ENCODE results near the gene BCL7A. TPM values are rescaled to one million over a fixed set of nuclear protein-coding genes. Genes with fewer than 3 reads are reported as not detected.
A peak's percentile ranks its signal among the peaks of the same experiment; 100 is the strongest.
"Not testable (repeated sequence)": the region's sequence is repeated elsewhere in the genome, so short reads cannot be mapped to it uniquely, and the experiment has no call there.

Gene BCL7A
- total RNA-seq, 1 donor from 2014 or later, result 10.4 TPM

GRCh38 chr12:122093098-122093883 is 71.6 kb downstream of the BCL7A start:
- no peak for DNase-seq (ENCODE audit: low spot score)

GRCh38 chr12:122094137-122094734 is 72.6 kb downstream of the BCL7A start:
- DNase-seq (ENCODE audit: low spot score), result no peak

GRCh38 chr12:122094735-122095631 is 73.3 kb downstream of the BCL7A start:
- peak; percentile 47 for DNase-seq (ENCODE audit: low spot score)

GRCh38 chr12:122096014-122096413 is 74.3 kb downstream of the BCL7A start:
- no peak for DNase-seq (ENCODE audit: low spot score)

- peak; percentile 70 for DNase-seq (ENCODE audit: low spot score)
These were observed 75.0 kb downstream of the BCL7A start for GRCh38 chr12:122096591-122097149.

- DNase-seq (ENCODE audit: low spot score), result no peak
These were observed 75.9 kb downstream of the BCL7A start for GRCh38 chr12:122097584-122097926.

GRCh38 chr12:122097927-122098756 is 76.5 kb downstream of the BCL7A start:
- peak; percentile 72 for DNase-seq (ENCODE audit: low spot score)

GRCh38 chr12:122099280-122099749 is 77.6 kb downstream of the BCL7A start:
- DNase-seq (ENCODE audit: low spot score), result no peak

GRCh38 chr12:122099856-122100255 is 78.2 kb downstream of the BCL7A start:
- DNase-seq (ENCODE audit: low spot score), result no peak

- no peak for DNase-seq (ENCODE audit: low spot score)
These were observed 78.9 kb downstream of the BCL7A start for GRCh38 chr12:122100568-122100967.

- DNase-seq (ENCODE audit: low spot score), result no peak
These were observed 80.6 kb downstream of the BCL7A start for GRCh38 chr12:122102331-122102730.

- DNase-seq (ENCODE audit: low spot score), result no peak
These were observed 83.2 kb downstream of the BCL7A start for GRCh38 chr12:122104844-122105243.

- DNase-seq (ENCODE audit: low spot score), result not testable (repeated sequence)
These were observed 83.8 kb downstream of the BCL7A start for GRCh38 chr12:122105496-122105895.

GRCh38 chr12:122106843-122107242 is 85.2 kb downstream of the BCL7A start:
- DNase-seq (ENCODE audit: low spot score), result no peak

- DNase-seq (ENCODE audit: low spot score), result no peak
These were observed 85.6 kb downstream of the BCL7A start for GRCh38 chr12:122107261-122107660.

GRCh38 chr12:122111089-122111641 is 89.5 kb downstream of the BCL7A start:
- DNase-seq (ENCODE audit: low spot score), result no peak
